DND-41 (cell line): ENCODE results near the gene FAM222A.

ENCODE experiments used
- CTCF ChIP-seq: IDR thresholded peaks from 2 replicates; pipeline ENCODE4 v1.5.1; 2012; ENCODE audit warnings: borderline replicate concordance, low read length, moderate library complexity, mild to moderate bottlenecking; ENCODE audit not compliant: poor library complexity, severe bottlenecking; ENCODE audit errors: extremely low read depth
- EZH2 ChIP-seq: IDR thresholded peaks from 3 replicates; pipeline ENCODE4 v1.6.1; 2012; ENCODE audit warnings: borderline replicate concordance, low read depth, mild to moderate bottlenecking, moderate library complexity, low read length, inconsistent platforms; ENCODE audit not compliant: severe bottlenecking

DNA sequence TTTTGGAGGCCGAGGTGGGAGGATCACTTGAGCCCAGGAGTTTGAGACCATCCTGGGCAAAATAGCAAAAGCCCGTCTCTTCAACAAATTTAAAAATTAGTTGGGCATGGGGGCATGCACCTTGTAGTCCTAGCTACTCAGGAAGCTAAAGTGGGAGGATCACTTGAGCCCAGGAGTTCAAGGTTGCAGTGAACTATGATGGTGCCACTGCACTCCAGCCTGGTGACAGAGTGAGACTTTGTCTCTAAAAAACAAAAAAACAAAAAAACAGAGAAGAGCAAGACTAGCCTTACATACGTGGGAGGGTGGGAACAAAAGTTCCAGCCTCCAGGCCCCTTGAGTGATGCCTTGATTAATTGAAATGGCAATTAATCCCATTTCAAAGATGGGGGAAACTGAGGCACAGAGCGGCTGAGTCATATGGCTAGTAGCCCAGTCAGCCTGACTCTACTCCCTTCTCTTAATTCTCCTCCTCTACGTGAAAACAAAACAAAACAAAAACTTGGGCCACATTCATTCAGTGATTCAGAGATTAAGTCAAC is 3.3 kb upstream of the FAM222A start:
- TF ChIP-seq CTCF (no peak), EZH2 (no peak)
